ENCODE data around the gene GLI3. TPM values are rescaled to one million over a fixed set of nuclear protein-coding genes. Genes with fewer than 3 reads are reported as not detected.

Gene GLI3
- total RNA-seq, 6 experiments from 2014 or later = 0.12 to 0.95 (median 0.21) TPM

DNA sequence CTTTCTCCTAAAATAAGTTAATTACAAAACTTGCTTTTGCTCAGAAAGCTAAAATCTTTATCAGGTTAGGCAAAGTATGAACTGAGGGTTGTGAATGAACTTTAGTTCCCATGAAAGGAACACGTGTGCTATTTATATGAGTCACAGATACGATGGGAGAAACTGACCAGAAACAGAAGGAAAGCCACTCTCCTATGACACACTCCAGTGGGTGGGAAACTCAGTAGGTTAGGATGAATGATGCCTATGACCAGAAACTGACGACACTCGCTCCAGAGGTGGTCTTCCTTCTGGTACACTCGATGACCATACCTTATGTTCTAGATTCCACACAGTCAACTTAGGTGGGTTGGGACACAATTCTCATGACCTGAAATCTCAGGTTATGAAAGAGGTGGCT lies 318.4 kb downstream of the GLI3 start:
- TF ChIP-seq, protein P1, sequence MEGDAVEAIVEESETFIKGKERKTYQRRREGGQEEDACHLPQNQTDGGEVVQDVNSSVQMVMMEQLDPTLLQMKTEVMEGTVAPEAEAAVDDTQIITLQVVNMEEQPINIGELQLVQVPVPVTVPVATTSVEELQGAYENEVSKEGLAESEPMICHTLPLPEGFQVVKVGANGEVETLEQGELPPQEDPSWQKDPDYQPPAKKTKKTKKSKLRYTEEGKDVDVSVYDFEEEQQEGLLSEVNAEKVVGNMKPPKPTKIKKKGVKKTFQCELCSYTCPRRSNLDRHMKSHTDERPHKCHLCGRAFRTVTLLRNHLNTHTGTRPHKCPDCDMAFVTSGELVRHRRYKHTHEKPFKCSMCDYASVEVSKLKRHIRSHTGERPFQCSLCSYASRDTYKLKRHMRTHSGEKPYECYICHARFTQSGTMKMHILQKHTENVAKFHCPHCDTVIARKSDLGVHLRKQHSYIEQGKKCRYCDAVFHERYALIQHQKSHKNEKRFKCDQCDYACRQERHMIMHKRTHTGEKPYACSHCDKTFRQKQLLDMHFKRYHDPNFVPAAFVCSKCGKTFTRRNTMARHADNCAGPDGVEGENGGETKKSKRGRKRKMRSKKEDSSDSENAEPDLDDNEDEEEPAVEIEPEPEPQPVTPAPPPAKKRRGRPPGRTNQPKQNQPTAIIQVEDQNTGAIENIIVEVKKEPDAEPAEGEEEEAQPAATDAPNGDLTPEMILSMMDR (IDR thresholded peaks at IDR 0.05) = no peak
- TF ChIP-seq POLR2A (IDR thresholded peaks at IDR 0.05) = no peak
- Histone ChIP-seq H3K4me1 (no peaks in the 10 kb centered on the region), H3K4me3 (no peak overlapping the region), H3K9me3 (no peaks in the 10 kb centered on the region), H3K27ac (no peak overlapping the region), H3K27me3 (no peaks in the 10 kb centered on the region), H3K36me3 (no peaks in the 10 kb centered on the region)
- 64% methylated on average over 5 of the region's 5 CpGs for WGBS (ENCODE audit: insufficient coverage, low coverage, low lambda C conversion rate, missing lambda C conversion rate)
- ATAC-seq = no peak
- intact Hi-C loops (cut with DNase I) = no loop called here
- no peak for DNase-seq

DNA sequence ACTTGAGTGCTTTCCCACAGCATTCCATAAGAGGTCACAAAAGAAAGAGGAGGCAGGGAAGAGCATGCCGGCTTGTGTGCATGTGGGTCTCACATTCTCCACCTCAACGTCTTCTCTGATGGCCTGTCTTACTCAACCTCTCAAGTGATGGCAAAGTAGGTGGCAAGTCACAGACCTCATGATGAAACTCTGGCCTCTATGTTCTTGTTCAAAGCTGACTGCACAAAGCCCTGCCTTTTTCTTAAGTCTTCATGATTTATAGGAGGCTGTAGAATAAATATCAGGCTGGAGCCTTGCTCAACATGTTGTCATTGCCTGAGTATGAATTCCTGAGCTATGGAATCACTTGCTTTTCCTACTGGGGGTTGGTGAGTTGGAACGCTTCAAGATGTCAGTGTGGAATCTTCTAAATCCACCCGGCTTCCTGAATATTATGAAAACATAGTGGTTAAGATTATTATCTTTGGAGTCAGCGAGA lies 320.5 kb downstream of the GLI3 start:
- no peak for DNase-seq
- peak in 1 of 4 donors; percentile 26 for ATAC-seq

DNA sequence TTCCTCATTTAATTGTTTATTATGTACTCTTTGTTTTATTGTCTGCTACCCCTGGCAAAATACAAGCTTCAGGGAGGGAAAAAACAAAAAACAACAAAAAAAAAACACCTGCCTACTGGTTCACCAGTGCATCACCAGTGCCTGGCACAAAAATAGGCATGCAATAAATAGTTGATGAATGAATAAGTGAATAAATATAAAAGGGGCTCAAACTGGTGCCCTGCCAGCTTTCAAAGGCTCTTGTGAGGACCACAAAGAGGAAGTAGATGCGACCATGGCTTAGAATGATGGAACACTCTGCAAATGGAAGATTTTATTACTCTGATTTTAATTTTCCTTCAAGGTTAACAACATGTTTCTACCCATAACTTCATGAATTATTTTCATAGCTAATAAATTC lies 321.1 kb downstream of the GLI3 start:
- ATAC-seq = no peak
- H3K4me1 ChIP-seq = no peaks in the 10 kb centered on the region
- 29% methylated on average over 1 of the region's 1 CpG for WGBS (ENCODE audit: insufficient coverage, low coverage, low lambda C conversion rate, missing lambda C conversion rate)
- H3K9me3 ChIP-seq = no peaks in the 10 kb centered on the region
- no peak for DNase-seq
- H3K4me3 ChIP-seq = no peak overlapping the region
- no peak for TF ChIP-seq POLR2A (IDR thresholded peaks at IDR 0.05)
- TF ChIP-seq, protein P1 (IDR thresholded peaks at IDR 0.05) = no peak
- no peaks in the 10 kb centered on the region for H3K27me3 ChIP-seq
- intact Hi-C loops (cut with DNase I) = no loop called here
- no peaks in the 10 kb centered on the region for H3K36me3 ChIP-seq
- no peak overlapping the region for H3K27ac ChIP-seq

More for the DNA sequence above, 320.5 kb downstream of the GLI3 start:
- Histone ChIP-seq H3K9me3 (no peaks in the 10 kb centered on the region), H3K4me3 (no peak overlapping the region), H3K4me1 (no peaks in the 10 kb centered on the region), H3K27me3 (no peaks in the 10 kb centered on the region), H3K36me3 (no peaks in the 10 kb centered on the region), H3K27ac (no peak overlapping the region)
- 41% methylated on average over 5 of the region's 5 CpGs for WGBS (ENCODE audit: insufficient coverage, low coverage, low lambda C conversion rate, missing lambda C conversion rate)
- intact Hi-C loops (cut with DNase I) = no loop called here
- TF ChIP-seq POLR2A (IDR thresholded peaks at IDR 0.05) = no peak
- TF ChIP-seq, protein P1 (IDR thresholded peaks at IDR 0.05) = no peak

DNA sequence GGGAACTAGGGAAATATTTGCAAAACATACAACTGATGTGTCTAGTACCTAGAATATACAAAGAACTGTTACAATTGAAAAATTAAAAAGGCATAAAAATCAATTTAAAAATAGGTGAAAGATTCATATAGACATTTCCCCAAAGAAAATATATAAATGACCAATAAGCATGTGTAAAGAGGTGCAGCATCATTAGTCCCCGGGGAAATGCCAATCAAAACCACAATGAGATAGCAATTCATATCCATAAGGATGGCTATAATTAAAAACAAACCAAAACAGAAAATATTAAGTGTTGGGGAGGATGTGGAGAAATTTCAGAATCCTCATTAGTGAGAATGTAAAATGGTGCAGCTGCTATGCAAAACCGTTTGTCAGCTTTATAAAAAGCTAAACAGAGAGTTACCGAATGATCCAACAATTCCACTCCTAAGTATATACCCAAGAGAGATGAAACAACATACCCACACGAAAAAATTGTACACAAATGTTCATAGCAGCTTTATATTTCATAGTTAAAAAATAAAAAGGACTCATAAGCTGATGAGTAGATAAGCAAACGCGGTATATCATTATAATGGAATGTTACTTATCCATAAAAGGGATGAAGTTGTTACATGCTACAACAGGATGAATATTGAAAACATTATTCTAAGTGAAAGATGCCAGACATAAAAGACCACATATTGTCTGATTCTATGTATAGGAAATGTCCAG lies 324.0 kb downstream of the GLI3 start:
- H3K4me3 ChIP-seq = no peak overlapping the region
- intact Hi-C loops (cut with DNase I) = no loop called here
- no peak for TF ChIP-seq POLR2A (IDR thresholded peaks at IDR 0.05)
- TF ChIP-seq, protein P1 (IDR thresholded peaks at IDR 0.05) = no peak
- H3K9me3 ChIP-seq = no peaks in the 10 kb centered on the region
- H3K4me1 ChIP-seq = no peaks in the 10 kb centered on the region
- no peak overlapping the region for H3K27ac ChIP-seq
- no peaks in the 10 kb centered on the region for H3K27me3 ChIP-seq
- ATAC-seq (no peak), DNase-seq (no peak)
- WGBS (ENCODE audit: insufficient coverage, low coverage, low lambda C conversion rate, missing lambda C conversion rate) = 56% methylated on average over 6 of the region's 6 CpGs
- no peaks in the 10 kb centered on the region for H3K36me3 ChIP-seq
